Spleen (tissue), 11 donors: ENCODE data around the gene LRBA. TPM values are rescaled to one million over a fixed set of nuclear protein-coding genes. Genes with fewer than 3 reads are reported as not detected.
A peak's percentile ranks its signal among the peaks of the same experiment; 100 is the strongest.

Source experiments
- DNase-seq: peaks from one replicate; pipeline ENCODE4 v3.0.0-alpha.2; 2020
- H3K27ac ChIP-seq, 8 donors: fragments of 200-600 bp; sonication (generic) in 7 of 8; 1 replicate in 4 of 8; 2 replicates in 4 of 8; pipeline versions ENCODE4 v1.5.0 to v1.8.0; 2016 to 2021; ENCODE audit warnings: inconsistent platforms in 4 of 8, mild to moderate bottlenecking in 4 of 8, moderate library complexity in 1 of 8
- H3K27me3 ChIP-seq, 7 donors: fragments of 200-600 bp; sonication (generic) in 6 of 7; replicated peaks in 1 of 7; 1 replicate in 4 of 7; 2 replicates in 3 of 7; pipeline versions ENCODE4 v1.5.0 to v1.8.0; 2016 to 2021; ENCODE audit warnings: inconsistent platforms in 3 of 7, mild to moderate bottlenecking in 1 of 7
- H3K36me3 ChIP-seq, 6 donors: fragments of 200-600 bp; sonication (generic) in 5 of 6; 1 replicate in 4 of 6; 2 replicates in 2 of 6; pipeline versions ENCODE4 v1.5.0 to v1.8.0; 2016 to 2021; ENCODE audit warnings: inconsistent platforms in 2 of 6
- H3K4me1 ChIP-seq, 6 donors: fragments of 200-600 bp; sonication (generic) in 5 of 6; 1 replicate in 3 of 6; 2 replicates in 3 of 6; pipeline versions ENCODE4 v1.5.0 to v1.8.0; 2016 to 2021; ENCODE audit warnings: inconsistent platforms in 3 of 6
- H3K4me3 ChIP-seq, 8 donors: fragments of 200-600 bp; sonication (generic) in 7 of 8; 1 replicate in 4 of 8; 2 replicates in 4 of 8; pipeline versions ENCODE4 v1.5.0 to v1.8.0; 2016 to 2021; ENCODE audit warnings: inconsistent platforms in 4 of 8, mild to moderate bottlenecking in 4 of 8, moderate library complexity in 2 of 8
- H3K9me3 ChIP-seq, 8 donors: fragments of 200-600 bp; sonication (generic) in 7 of 8; 1 replicate in 4 of 8; 2 replicates in 4 of 8; pipeline versions ENCODE4 v1.5.0 to v1.8.0; 2016 to 2021; ENCODE audit warnings: inconsistent platforms in 4 of 8
- CTCF ChIP-seq, 11 experiments: fragments of 200-600 bp in 7 of 11; fragments of 450-650 bp in 4 of 11; sonication (generic) in 4 of 11; IDR thresholded peaks in 8 of 11; conservative IDR thresholded peaks in 3 of 11; 1 replicate in 7 of 11; 2 replicates in 4 of 11; pipeline versions ENCODE4 v1.4.0 to v1.8.0; 2016 to 2021; ENCODE audit warnings: antibody characterized with exemption in 11 of 11, inconsistent platforms in 4 of 11, mild to moderate bottlenecking in 1 of 11
- POLR2A ChIP-seq, 3 donors: fragments of 450-650 bp; IDR thresholded peaks; one replicate each; pipeline ENCODE4 v1.5.1; 2017; ENCODE audit warnings: antibody characterized with exemption in 3 of 3, mild to moderate bottlenecking in 1 of 3
- POLR2AphosphoS5 ChIP-seq, 3 donors: sonication (generic); formaldehyde crosslinking; IDR thresholded peaks; one replicate each; pipeline ENCODE4 v1.5.1; 2017; ENCODE audit warnings: antibody characterized with exemption in 3 of 3
- WGBS, 5 donors: extraction: QIAGEN DNeasy Blood & Tissue Kit in 3 of 5; methylation state at CpG; one replicate each; pipeline versions ENCODE4 v1.1.5 to v1.1.7; 2013 to 2018; 5-methylcytosine and 5-hydroxymethylcytosine counted together
- intact Hi-C: fragments of 100-400 bp; cut with DNase I; formaldehyde crosslinking; loops from one replicate; pipeline ENCODE4 v1.15.0; 2023; ENCODE audit warnings: low total_unique reads
- polyA plus RNA-seq, 3 donors: library from polyadenylated mRNA; stranded (reverse); fragments of 200-250 nt; gene quantifications; one replicate each; pipeline ENCODE4 v1.2.1, GENCODE V29; 2013
- total RNA-seq, 7 donors: library from RNA; depleted of rRNA in 3 of 7; stranded (reverse); fragments of >200 nt in 3 of 7; fragmentation: NEBNext Ultra II Directional in 4 of 7; extraction: Animal tissue kit (Norgen Biotek cat#: 25700) in 4 of 7; gene quantifications; one replicate each; pipeline versions ENCODE4 v1.1.0 to v1.2.1, GENCODE V29; 2016 to 2021
- donor health status: healthy with polysubstance abuse.
- donor health status: DM: no; HTN: no; CAD: no; lungs with moderate emphysema.
- donor health status: DM: no; HTN: no; CAD: no.
- donor health status: Bipolar disorder and iron deficiency.
- donor health status: healthy.
- donor health status: DM: no; HTN: no; CAD: no.
- donor health status: DM: yes; HTN: yes; CAD: no.

LRBA gene
- total and polyA plus RNA-seq, 10 donors, result 8.2 to 84.9 (median 50.5) TPM

- Histone ChIP-seq H3K36me3 (peaks cover 0 to 19% (median 0%) of the 10 kb centered on the region in 6 donors), H3K4me3 (peak overlapping the region in 7 of 8 donors; percentile 90 to 100 (median 98)), H3K9me3 (no peaks in the 10 kb centered on the region), H3K27ac (peak overlapping the region in 4 of 8 donors; percentile 97 to 99 (median 98)), H3K4me1 (peaks cover 12 to 54% (median 35%) of the 10 kb centered on the region in 6 donors), H3K27me3 (no peaks in the 10 kb centered on the region)
- DNase-seq, result no peak
- 9 to 13% (median 9%) methylated on average over 4 of the region's 4 CpGs for WGBS, 5 donors
- intact Hi-C loops, result no loop called here
- TF ChIP-seq CTCF (IDR thresholded peaks at IDR 0.05 in 8 of 11, conservative IDR thresholded peaks at IDR 0.05 in 3 of 11) (no peak), POLR2AphosphoS5 (IDR thresholded peaks at IDR 0.05) (no peak), POLR2A (IDR thresholded peaks at IDR 0.05) (no peak)
These were observed 1.1 kb downstream of the LRBA start for GRCh38 chr4:151013944-151014343.

- no peak for DNase-seq
- H3K4me3 ChIP-seq, result peak overlapping the region in 6 of 8 donors; percentile 9 to 100 (median 96)
These were observed 1.6 kb downstream of the LRBA start for GRCh38 chr4:151013491-151013890.

GRCh38 chr4:151012820-151013219 is 2.3 kb downstream of the LRBA start:
- peak overlapping the region in 5 of 8 donors; percentile 9 to 100 (median 96) for H3K4me3 ChIP-seq
- intact Hi-C loops, result no loop called here
- H3K9me3 ChIP-seq, result no peaks in the 10 kb centered on the region
- TF ChIP-seq POLR2A (IDR thresholded peaks at IDR 0.05) (no peak), CTCF (IDR thresholded peaks at IDR 0.05 in 8 of 11, conservative IDR thresholded peaks at IDR 0.05 in 3 of 11) (no peak), POLR2AphosphoS5 (IDR thresholded peaks at IDR 0.05) (no peak)
- H3K4me1 ChIP-seq, result peaks cover 12 to 62% (median 35%) of the 10 kb centered on the region in 6 donors
- DNase-seq, result no peak
- H3K27ac ChIP-seq, result no peak overlapping the region
- H3K27me3 ChIP-seq, result no peaks in the 10 kb centered on the region
- 29 to 43% (median 33%) methylated on average over 8 of the region's 8 CpGs for WGBS, 5 donors
- H3K36me3 ChIP-seq, result peaks cover 0 to 19% (median 0%) of the 10 kb centered on the region in 6 donors

More at GRCh38 chr4:151013491-151013890, 1.6 kb downstream of the LRBA start:
- H3K9me3 ChIP-seq, result no peaks in the 10 kb centered on the region
- H3K4me1 ChIP-seq, result peaks cover 12 to 55% (median 35%) of the 10 kb centered on the region in 6 donors
- H3K27me3 ChIP-seq, result no peaks in the 10 kb centered on the region
- no peak for TF ChIP-seq POLR2AphosphoS5 (IDR thresholded peaks at IDR 0.05)
- no peak for TF ChIP-seq CTCF (IDR thresholded peaks at IDR 0.05 in 8 of 11, conservative IDR thresholded peaks at IDR 0.05 in 3 of 11)
- TF ChIP-seq POLR2A (IDR thresholded peaks at IDR 0.05), result no peak
- WGBS, 5 donors, result 4 to 19% (median 9%) methylated on average over 1 of the region's 1 CpG
- intact Hi-C loops, result no loop called here
- peaks cover 0 to 19% (median 0%) of the 10 kb centered on the region in 6 donors for H3K36me3 ChIP-seq
- H3K27ac ChIP-seq, result no peak overlapping the region

- H3K4me3 ChIP-seq, result peak overlapping the region in 1 of 8 donors; percentile 90
These were observed 2.7 kb downstream of the LRBA start for GRCh38 chr4:151012376-151012775.

More at GRCh38 chr4:151012376-151012775, 2.7 kb downstream of the LRBA start:
- intact Hi-C loops, result no loop called here
- TF ChIP-seq POLR2A (IDR thresholded peaks at IDR 0.05) (no peak), POLR2AphosphoS5 (IDR thresholded peaks at IDR 0.05) (no peak), CTCF (IDR thresholded peaks at IDR 0.05 in 8 of 11, conservative IDR thresholded peaks at IDR 0.05 in 3 of 11) (no peak)
- WGBS, 5 donors, result 48 to 59% (median 57%) methylated on average over 2 of the region's 2 CpGs
- peaks cover 0 to 19% (median 0%) of the 10 kb centered on the region in 6 donors for H3K36me3 ChIP-seq
- no peaks in the 10 kb centered on the region for H3K27me3 ChIP-seq
- H3K27ac ChIP-seq, result no peak overlapping the region
- H3K4me1 ChIP-seq, result peaks cover 12 to 65% (median 35%) of the 10 kb centered on the region in 6 donors
- H3K9me3 ChIP-seq, result no peaks in the 10 kb centered on the region
- no peak for DNase-seq
